ENCODE measurements around the gene MANEAL.

MANEAL gene

DNA sequence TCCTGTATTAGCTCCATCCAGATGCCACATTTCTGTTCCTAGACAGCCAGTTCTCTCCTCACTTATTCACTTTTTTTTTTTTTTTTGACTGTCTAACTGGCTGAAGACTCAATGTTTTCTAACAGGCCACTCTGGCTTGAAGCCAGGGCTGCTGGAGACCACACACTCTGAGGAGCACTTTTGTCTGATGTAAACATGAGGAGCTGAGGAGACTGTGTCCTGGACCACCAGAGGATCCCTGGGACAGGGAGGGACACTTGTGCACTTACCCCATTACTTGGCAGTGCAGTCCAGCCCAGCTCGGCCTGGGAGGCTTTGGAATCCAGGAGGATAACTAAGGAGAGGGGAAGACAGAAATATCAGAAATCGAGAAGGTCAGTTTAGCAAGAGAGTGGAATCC, 31.1 kb upstream of the MANEAL start:
- TF ChIP-seq, protein P1, sequence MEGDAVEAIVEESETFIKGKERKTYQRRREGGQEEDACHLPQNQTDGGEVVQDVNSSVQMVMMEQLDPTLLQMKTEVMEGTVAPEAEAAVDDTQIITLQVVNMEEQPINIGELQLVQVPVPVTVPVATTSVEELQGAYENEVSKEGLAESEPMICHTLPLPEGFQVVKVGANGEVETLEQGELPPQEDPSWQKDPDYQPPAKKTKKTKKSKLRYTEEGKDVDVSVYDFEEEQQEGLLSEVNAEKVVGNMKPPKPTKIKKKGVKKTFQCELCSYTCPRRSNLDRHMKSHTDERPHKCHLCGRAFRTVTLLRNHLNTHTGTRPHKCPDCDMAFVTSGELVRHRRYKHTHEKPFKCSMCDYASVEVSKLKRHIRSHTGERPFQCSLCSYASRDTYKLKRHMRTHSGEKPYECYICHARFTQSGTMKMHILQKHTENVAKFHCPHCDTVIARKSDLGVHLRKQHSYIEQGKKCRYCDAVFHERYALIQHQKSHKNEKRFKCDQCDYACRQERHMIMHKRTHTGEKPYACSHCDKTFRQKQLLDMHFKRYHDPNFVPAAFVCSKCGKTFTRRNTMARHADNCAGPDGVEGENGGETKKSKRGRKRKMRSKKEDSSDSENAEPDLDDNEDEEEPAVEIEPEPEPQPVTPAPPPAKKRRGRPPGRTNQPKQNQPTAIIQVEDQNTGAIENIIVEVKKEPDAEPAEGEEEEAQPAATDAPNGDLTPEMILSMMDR (IDR thresholded peaks at IDR 0.05) = no peak
- H3K27me3 ChIP-seq = peaks cover 0 to 80% of the 10 kb centered on the region in 2 donors
- intact Hi-C loops (cut with DNase I; ENCODE audit: low total_unique reads) = no loop called here

GRCh38 chr1:37763791-37764413, 29.7 kb upstream of the MANEAL start:
- no peak for DNase-seq
- Histone ChIP-seq H3K36me3 (no peaks in the 10 kb centered on the region), H3K4me3 (no peak overlapping the region), H3K9me3 (no peaks in the 10 kb centered on the region), H3K4me1 (peaks cover 0 to 6% (median 2%) of the 10 kb centered on the region in 4 donors), H3K27ac (no peak overlapping the region), H3K27me3 (peaks cover 0 to 87% of the 10 kb centered on the region in 2 donors)
- intact Hi-C loops (cut with DNase I; ENCODE audit: low total_unique reads) = no loop called here
- TF ChIP-seq, protein P1 (IDR thresholded peaks at IDR 0.05) = no peak

More for the DNA sequence above, 31.1 kb upstream of the MANEAL start:
- DNase-seq = no peak
- Histone ChIP-seq H3K4me3 (no peak overlapping the region), H3K36me3 (no peaks in the 10 kb centered on the region), H3K4me1 (peaks cover 0 to 6% (median 2%) of the 10 kb centered on the region in 4 donors), H3K27ac (no peak overlapping the region), H3K9me3 (no peaks in the 10 kb centered on the region)

GRCh38 chr1:37764414-37764825, 29.2 kb upstream of the MANEAL start:
- no peak for DNase-seq

GRCh38 chr1:37764888-37765441, 28.7 kb upstream of the MANEAL start, which contains the start of gene EPHA10:
TSS of gene EPHA10 (minus strand) at chr1:37765120. CDS start at chr1:37765066, 54 bp downstream.
- Histone ChIP-seq H3K27ac (no peak within 1 kb of the TSS), H3K9me3 (no peaks in the 10 kb centered on the region), H3K27me3 (peaks cover 0 to 78% of the 10 kb centered on the region in 2 donors), H3K36me3 (no peaks in the 10 kb centered on the region), H3K4me1 (peaks cover 0 to 6% (median 2%) of the 10 kb centered on the region in 4 donors), H3K4me3 (no peak within 1 kb of the TSS)
- TF ChIP-seq, protein P1 (IDR thresholded peaks at IDR 0.05) = no peak
- no peak for DNase-seq
- intact Hi-C loops (cut with DNase I; ENCODE audit: low total_unique reads) = no loop called here

More at GRCh38 chr1:37764414-37764825, 29.2 kb upstream of the MANEAL start:
- Histone ChIP-seq H3K4me3 (no peak overlapping the region), H3K27me3 (peaks cover 0 to 84% of the 10 kb centered on the region in 2 donors), H3K36me3 (no peaks in the 10 kb centered on the region), H3K4me1 (peaks cover 0 to 6% (median 2%) of the 10 kb centered on the region in 4 donors), H3K27ac (no peak overlapping the region), H3K9me3 (no peaks in the 10 kb centered on the region)
- intact Hi-C loops (cut with DNase I; ENCODE audit: low total_unique reads) = no loop called here
- TF ChIP-seq, protein P1 (IDR thresholded peaks at IDR 0.05) = no peak

GRCh38 chr1:37765916-37766664, 27.6 kb upstream of the MANEAL start:
- Histone ChIP-seq H3K27ac (no peak overlapping the region), H3K36me3 (no peaks in the 10 kb centered on the region), H3K27me3 (peaks cover 0 to 76% of the 10 kb centered on the region in 2 donors), H3K4me3 (no peak overlapping the region), H3K4me1 (peaks cover 0 to 6% (median 2%) of the 10 kb centered on the region in 4 donors), H3K9me3 (no peaks in the 10 kb centered on the region)
- intact Hi-C loops (cut with DNase I; ENCODE audit: low total_unique reads) = no loop called here
- TF ChIP-seq, protein P1 (IDR thresholded peaks at IDR 0.05) = no peak
- no peak for DNase-seq

Measured in tibial artery (tissue), 4 donors.